H1 (cell line): ENCODE measurements around the gene CDRT15L2. TPM values are rescaled to one million over a fixed set of nuclear protein-coding genes. Genes with fewer than 3 reads are reported as not detected.
"Not testable (repeated sequence)": the region's sequence is repeated elsewhere in the genome, so short reads cannot be mapped to it uniquely, and the experiment has no call there.

ENCODE experiments used
- CTCF ChIA-PET: fragments of 300-600 bp; sonication (Branson Sonifier 250); formaldehyde crosslinking; loops from one replicate; lab custom pipeline; 2021; ENCODE audit not compliant: partially characterized antibody; lab: Charles Lee
- POLR2A ChIA-PET: fragments of 300-600 bp; sonication (Branson Sonifier 250); formaldehyde crosslinking; loops from one replicate; lab custom pipeline; 2021; ENCODE audit warnings: inconsistent platforms; ENCODE audit not compliant: partially characterized antibody; lab: Charles Lee
- DNase-seq, 2 experiments: peaks; one replicate each; pipeline versions ENCODE4 v3.0.0 to v3.0.0-alpha.2; 2010 to 2022; ENCODE audit warnings: low spot score in 2 of 2, low read depth in 1 of 2, mixed read lengths in 1 of 2
- FAIRE-seq: peaks from 2 replicates; lab custom pipeline; 2011; peaks lifted over from hg19 to GRCh38; lab: Jason Lieb, UNC
- H2AFZ ChIP-seq: 2 replicates; pipeline ENCODE4 v1.8.1; 2012; ENCODE audit warnings: low read length, inconsistent platforms
- H2AK5ac ChIP-seq: 2 replicates; pipeline ENCODE4 v1.6.1; 2013; ENCODE audit warnings: low read depth, low read length
- H2BK120ac ChIP-seq: replicated peaks from 2 replicates; pipeline ENCODE3; 2013; ENCODE audit warnings: low read depth, low read length, inconsistent platforms
- H2BK12ac ChIP-seq: 2 replicates; pipeline ENCODE4 v1.6.1; 2013; ENCODE audit warnings: low read depth, low read length
- H2BK15ac ChIP-seq: 2 replicates; pipeline ENCODE4 v1.6.1; 2013; ENCODE audit warnings: low read length
- H2BK20ac ChIP-seq: 2 replicates; pipeline ENCODE4 v1.6.1; 2013; ENCODE audit warnings: low read length
- H2BK5ac ChIP-seq: 2 replicates; pipeline ENCODE4 v1.6.1; 2013; ENCODE audit warnings: low read depth, low read length
- H3K14ac ChIP-seq: 2 replicates; pipeline ENCODE4 v1.6.1; 2013; ENCODE audit warnings: inconsistent platforms; ENCODE audit not compliant: insufficient read length
- H3K18ac ChIP-seq: 2 replicates; pipeline ENCODE4 v1.6.1; 2013; ENCODE audit warnings: low read length; ENCODE audit errors: extremely low read depth
- H3K23ac ChIP-seq: 2 replicates; pipeline ENCODE4 v1.6.1; 2013; ENCODE audit warnings: inconsistent platforms; ENCODE audit not compliant: insufficient read length
- H3K23me2 ChIP-seq: 2 replicates; pipeline ENCODE4 v1.6.1; 2013; ENCODE audit warnings: low read depth, low read length
- H3K27ac ChIP-seq: 2 replicates; pipeline ENCODE4 v1.6.1; 2011; ENCODE audit warnings: low read depth, low read length, inconsistent platforms
- H3K27me3 ChIP-seq, 4 experiments: replicated peaks in 1 of 4; 1 replicate in 1 of 4; 2 replicates in 3 of 4; pipeline versions ENCODE4 v1.6.1 to v1.8.1; 2011 to 2013; ENCODE audit warnings: low read length in 3 of 4, mild to moderate bottlenecking in 3 of 4, inconsistent platforms in 2 of 4, mixed read lengths in 2 of 4, moderate library complexity in 1 of 4; ENCODE audit not compliant: control insufficient read depth in 3 of 4, insufficient read depth in 3 of 4; ENCODE audit errors: extremely low read depth in 1 of 4
- H3K36me3 ChIP-seq, 4 experiments: 2 replicates each; pipeline versions ENCODE4 v1.6.1 to v1.8.1; 2011 to 2013; ENCODE audit warnings: mild to moderate bottlenecking in 4 of 4, low read length in 3 of 4, moderate library complexity in 2 of 4, control low read depth in 1 of 4, inconsistent platforms in 1 of 4; ENCODE audit not compliant: insufficient read depth in 4 of 4, control insufficient read depth in 2 of 4
- H3K4ac ChIP-seq: replicated peaks from 2 replicates; pipeline ENCODE3; 2013; ENCODE audit warnings: low read length, low read depth, mixed read lengths, inconsistent platforms; ENCODE audit not compliant: insufficient read length
- H3K4me1 ChIP-seq, 4 experiments: replicated peaks in 1 of 4; 1 replicate in 1 of 4; 2 replicates in 3 of 4; pipeline versions ENCODE4 v1.6.1 to v1.8.1; 2011 to 2013; ENCODE audit warnings: low read length in 3 of 4, inconsistent platforms in 2 of 4, mixed read lengths in 1 of 4; ENCODE audit not compliant: insufficient read depth in 4 of 4, control insufficient read depth in 3 of 4
- H3K4me2 ChIP-seq, 2 experiments: 2 replicates each; pipeline versions ENCODE4 v1.6.1 to v1.8.1; 2011 to 2013; ENCODE audit warnings: low read depth in 2 of 2, low read length in 2 of 2, control low read depth in 1 of 2, inconsistent platforms in 1 of 2, mild to moderate bottlenecking in 1 of 2; ENCODE audit not compliant: insufficient read depth in 1 of 2
- H3K4me3 ChIP-seq, 4 experiments: fragments of 200-600, 300-600 bp in 1 of 4; sonication (generic), shearing (Covaris generic), sonication (Bioruptor Twin) in 1 of 4; 2 replicates each; pipeline versions ENCODE4 v1.5.1 to v1.8.1; 2011 to 2016; ENCODE audit warnings: low read length in 4 of 4, low read depth in 3 of 4, control low read depth in 2 of 4, inconsistent platforms in 2 of 4, mild to moderate bottlenecking in 2 of 4, mixed read lengths in 1 of 4, moderate library complexity in 1 of 4; ENCODE audit not compliant: insufficient read depth in 2 of 4; ENCODE audit errors: extremely low read depth in 1 of 4
- H3K56ac ChIP-seq: replicated peaks from 2 replicates; pipeline ENCODE3; 2013; ENCODE audit warnings: low read depth, mild to moderate bottlenecking, mixed read lengths, low read length, inconsistent platforms; ENCODE audit not compliant: insufficient read length
- H3K79me1 ChIP-seq: 2 replicates; pipeline ENCODE4 v1.6.1; 2013; ENCODE audit warnings: low read depth, low read length, control low read depth
- H3K79me2 ChIP-seq, 2 experiments: 2 replicates each; pipeline versions ENCODE4 v1.6.1 to v1.8.1; 2012 to 2013; ENCODE audit warnings: low read length in 2 of 2, mild to moderate bottlenecking in 2 of 2, inconsistent platforms in 1 of 2; ENCODE audit not compliant: insufficient read depth in 2 of 2, control insufficient read depth in 1 of 2
- H3K9ac ChIP-seq, 4 experiments: replicated peaks in 1 of 4; 1 replicate in 1 of 4; 2 replicates in 3 of 4; pipeline versions ENCODE4 v1.6.1 to v1.8.1; 2011 to 2013; ENCODE audit warnings: low read depth in 3 of 4, low read length in 3 of 4, control low read depth in 2 of 4, mild to moderate bottlenecking in 2 of 4, moderate library complexity in 2 of 4, inconsistent platforms in 1 of 4; ENCODE audit errors: extremely low read depth in 1 of 4
- H3K9me3 ChIP-seq, 2 experiments: 2 replicates each; pipeline versions ENCODE4 v1.6.1 to v1.8.1; 2012 to 2013; ENCODE audit warnings: mild to moderate bottlenecking in 2 of 2, moderate library complexity in 2 of 2, control low read depth in 1 of 2, inconsistent platforms in 1 of 2, low read depth in 1 of 2, low read length in 1 of 2, mixed read lengths in 1 of 2; ENCODE audit not compliant: insufficient read depth in 2 of 2
- H4K20me1 ChIP-seq, 2 experiments: replicated peaks in 1 of 2; 2 replicates each; pipeline versions ENCODE3 to v1.8.1; 2011 to 2013; ENCODE audit warnings: inconsistent platforms in 2 of 2, low read length in 2 of 2, mild to moderate bottlenecking in 1 of 2; ENCODE audit not compliant: insufficient read depth in 2 of 2, control insufficient read depth in 1 of 2
- H4K5ac ChIP-seq: 2 replicates; pipeline ENCODE4 v1.6.1; 2013; ENCODE audit warnings: low read length, low read depth, mixed read lengths, inconsistent platforms; ENCODE audit not compliant: insufficient read length
- H4K8ac ChIP-seq: 2 replicates; pipeline ENCODE4 v1.8.0; 2013; ENCODE audit warnings: mild to moderate bottlenecking, moderate library complexity, low read length, inconsistent platforms; ENCODE audit not compliant: insufficient read depth; ENCODE audit errors: extremely low read depth
- H4K91ac ChIP-seq: replicated peaks from 2 replicates; pipeline ENCODE3; 2013; ENCODE audit warnings: low read length, mixed read lengths, inconsistent platforms; ENCODE audit not compliant: insufficient read length
- WGBS, 2 experiments: shearing (Covaris generic) in 1 of 2; methylation state at CpG; one replicate each; pipeline versions ENCODE4 v1.1.6 to v1.1.7; 2013 to 2015; ENCODE audit warnings: low lambda C conversion rate in 2 of 2, mixed read lengths in 2 of 2, inconsistent platforms in 1 of 2, low coverage in 1 of 2, missing lambda C conversion rate in 1 of 2; ENCODE audit not compliant: insufficient replicate concordance in 2 of 2, insufficient coverage in 1 of 2, insufficient read length in 1 of 2; ENCODE audit errors: extremely low coverage in 1 of 2, missing lambda C conversion rate in 1 of 2; 5-methylcytosine and 5-hydroxymethylcytosine counted together
- polyA plus RNA-seq, 7 experiments: library from polyadenylated mRNA; depleted of rRNA in 3 of 7; stranded (reverse) in 5 of 7; unstranded in 2 of 7; fragments of >200 nt in 5 of 7; fragments of 200-250 nt in 2 of 7; gene quantifications; 1 replicate in 5 of 7; 2 replicates in 1 of 7; 4 replicates in 1 of 7; pipeline versions ENCODE4 v1.2.1 to v1.2.3, GENCODE V29; 2011 to 2013; ENCODE audit warnings: missing spikeins in 2 of 7, mixed read lengths in 2 of 7
- total RNA-seq: library from RNA; stranded (reverse); fragmentation: NEBNext Ultra II Directional; extraction: Animal tissue kit (Norgen Biotek cat#: 25700); gene quantifications from 2 replicates; pipeline ENCODE4 v1.2.1, GENCODE V29; 2021

The CDRT15L2 gene
- total and polyA plus RNA-seq, 2 of the 8 experiments (the other 6 are each of a cell fraction or from before 2014, with no cell fraction given): not detected

DNA sequence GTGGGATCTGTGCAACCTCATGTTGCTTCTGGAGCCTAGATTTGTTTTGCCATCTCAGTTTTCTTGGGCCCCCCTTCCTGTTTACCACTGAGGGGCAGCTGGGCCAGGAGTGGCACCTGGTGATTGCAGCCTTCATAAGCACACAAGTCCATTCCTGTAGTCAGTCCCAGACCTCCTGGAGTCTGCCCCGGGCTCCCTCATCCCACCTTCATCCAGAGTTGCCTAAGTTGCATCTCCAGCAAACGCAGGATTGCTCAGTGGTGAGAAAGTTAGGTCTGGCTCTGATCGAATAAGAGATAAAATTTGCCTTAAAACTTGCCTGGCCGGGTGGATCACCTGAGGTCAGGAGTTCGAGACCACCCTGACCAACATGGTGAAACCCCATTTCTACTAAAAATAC is 14.3 kb upstream of the CDRT15L2 start:
- WGBS, 2 experiments: 95% methylated on average over 5 of the region's 5 CpGs; no CpG with 5 or more reads in 1 of the 2 experiments
- H2BK12ac ChIP-seq, H3K18ac ChIP-seq, H3K4me2 ChIP-seq, H3K36me3 ChIP-seq, H3K56ac ChIP-seq, H3K23ac ChIP-seq, H3K79me2 ChIP-seq, CTCF ChIA-PET, H3K27me3 ChIP-seq, POLR2A ChIA-PET, H2BK5ac ChIP-seq, H3K4me3 ChIP-seq, DNase-seq, H2BK15ac ChIP-seq, H3K27ac ChIP-seq, H2BK120ac ChIP-seq, H2AFZ ChIP-seq, H2BK20ac ChIP-seq, H3K23me2 ChIP-seq, FAIRE-seq, H3K4ac ChIP-seq, H4K20me1 ChIP-seq, H3K4me1 ChIP-seq, H3K9ac ChIP-seq, H4K91ac ChIP-seq, H3K14ac ChIP-seq, H3K79me1 ChIP-seq, H4K5ac ChIP-seq, H2AK5ac ChIP-seq, H3K9me3 ChIP-seq, H4K8ac ChIP-seq: not testable (repeated sequence)
